ENCODE results near the gene PCDHA4.
"Not testable (repeated sequence)": the region's sequence is repeated elsewhere in the genome, so short reads cannot be mapped to it uniquely, and the experiment has no call there.

Gene PCDHA4

GRCh38 chr5:140821375-140822280 is 14.8 kb downstream of the PCDHA4 start, which contains the start of gene PCDHA5:
TSS of gene PCDHA5 (plus strand) at chr5:140821613.
- DNase-seq (ENCODE audit: low read depth), result no peak

GRCh38 chr5:140822281-140822629 is 15.4 kb downstream of the PCDHA4 start:
- DNase-seq (ENCODE audit: low read depth), result no peak

- not testable (repeated sequence) for DNase-seq (ENCODE audit: low read depth)
These were observed 16.1 kb downstream of the PCDHA4 start for GRCh38 chr5:140822969-140823368.

DNA sequence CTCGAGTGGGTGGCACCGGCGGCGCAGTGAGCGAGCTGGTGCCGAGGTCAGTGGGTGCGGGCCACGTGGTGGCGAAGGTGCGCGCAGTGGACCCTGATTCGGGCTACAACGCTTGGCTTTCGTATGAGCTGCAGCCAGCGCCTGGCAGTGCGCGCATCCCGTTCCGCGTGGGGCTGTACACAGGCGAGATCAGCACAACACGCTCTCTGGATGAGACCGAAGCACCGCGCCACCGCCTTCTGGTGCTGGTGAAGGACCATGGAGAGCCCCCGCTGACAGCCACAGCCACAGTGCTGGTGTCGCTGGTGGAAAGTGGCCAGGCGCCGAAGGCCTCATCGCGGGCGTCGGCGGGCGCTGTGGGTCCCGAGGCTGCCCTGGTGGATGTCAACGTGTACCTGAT is 16.6 kb downstream of the PCDHA4 start:
- DNase-seq (ENCODE audit: low read depth), result no peak

DNA sequence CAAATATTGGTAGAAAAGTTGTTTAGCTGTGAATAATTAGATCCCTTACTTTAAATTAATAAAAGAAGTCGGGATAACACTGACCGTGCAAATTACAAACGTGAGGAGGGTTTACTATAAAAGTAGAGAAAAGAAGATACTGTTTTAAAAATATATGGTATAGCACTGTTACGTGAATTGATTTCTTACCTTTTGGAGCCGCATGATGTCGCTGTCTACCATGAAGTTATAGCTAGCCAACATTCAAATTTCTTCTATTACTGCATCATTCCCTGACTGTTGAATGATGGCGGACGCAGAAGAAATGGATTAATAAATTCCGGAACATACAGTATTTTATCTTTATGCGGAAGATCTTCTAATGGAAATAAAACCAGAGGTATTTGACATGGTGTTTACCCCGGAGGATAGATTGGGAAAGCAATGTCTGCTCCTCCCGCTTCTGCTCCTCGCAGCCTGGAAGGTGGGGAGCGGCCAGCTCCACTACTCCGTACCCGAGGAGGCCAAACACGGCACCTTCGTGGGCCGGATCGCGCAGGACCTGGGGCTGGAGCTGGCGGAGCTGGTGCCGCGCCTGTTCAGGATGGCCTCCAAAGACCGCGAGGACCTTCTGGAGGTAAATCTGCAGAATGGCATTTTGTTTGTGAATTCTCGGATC is 21.0 kb downstream of the PCDHA4 start, which contains the start of gene PCDHA6:
TSS of gene PCDHA6 (plus strand) at position 257 of the 658 bp plus-strand sequence. CDS start at position 389, 132 bp downstream.
- no peak for DNase-seq (ENCODE audit: low read depth)

- no peak for DNase-seq (ENCODE audit: low read depth)
These were observed 21.5 kb downstream of the PCDHA4 start for GRCh38 chr5:140828362-140828737.

DNA sequence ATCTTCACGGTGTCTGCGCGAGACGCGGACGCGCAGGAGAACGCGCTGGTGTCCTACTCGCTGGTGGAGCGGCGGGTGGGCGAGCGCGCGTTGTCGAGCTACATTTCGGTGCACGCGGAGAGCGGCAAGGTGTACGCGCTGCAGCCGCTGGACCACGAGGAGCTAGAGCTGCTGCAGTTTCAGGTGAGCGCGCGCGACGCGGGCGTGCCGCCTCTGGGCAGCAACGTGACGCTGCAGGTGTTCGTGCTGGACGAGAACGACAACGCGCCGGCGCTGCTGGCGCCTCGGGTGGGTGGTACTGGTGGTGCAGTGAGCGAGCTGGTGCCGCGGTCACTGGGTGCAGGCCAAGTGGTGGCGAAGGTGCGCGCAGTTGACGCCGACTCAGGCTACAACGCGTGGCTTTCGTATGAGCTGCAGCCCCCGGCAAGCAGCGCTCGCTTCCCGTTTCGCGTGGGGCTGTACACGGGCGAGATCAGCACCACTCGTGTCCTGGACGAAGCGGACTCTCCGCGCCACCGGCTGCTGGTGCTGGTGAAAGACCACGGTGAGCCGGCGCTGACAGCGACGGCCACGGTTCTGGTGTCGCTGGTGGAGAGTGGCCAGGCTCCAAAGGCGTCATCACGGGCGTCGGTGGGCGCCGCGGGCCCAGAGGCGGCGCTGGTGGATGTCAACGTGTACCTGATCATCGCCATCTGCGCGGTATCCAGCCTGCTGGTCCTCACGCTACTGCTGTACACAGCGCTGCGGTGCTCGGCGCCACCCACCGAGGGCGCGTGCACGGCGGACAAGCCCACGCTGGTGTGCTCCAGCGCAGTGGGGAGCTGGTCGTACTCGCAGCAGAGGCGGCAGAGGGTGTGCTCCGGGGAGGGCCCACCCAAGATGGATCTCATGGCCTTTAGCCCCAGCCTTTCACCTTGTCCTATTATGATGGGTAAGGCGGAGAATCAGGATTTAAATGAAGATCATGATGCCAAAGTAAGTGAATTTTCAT is 22.9 kb downstream of the PCDHA4 start:
- DNase-seq (ENCODE audit: low read depth), result not testable (repeated sequence)

GRCh38 chr5:140833993-140834392 is 27.1 kb downstream of the PCDHA4 start, which contains the start of gene PCDHA7:
TSS of gene PCDHA7 (plus strand) at chr5:140834269. CDS start at chr5:140834384, 115 bp downstream.
- DNase-seq (ENCODE audit: low read depth), result no peak

GRCh38 chr5:140834439-140835008 is 27.7 kb downstream of the PCDHA4 start:
- not testable (repeated sequence) for DNase-seq (ENCODE audit: low read depth)

DNA sequence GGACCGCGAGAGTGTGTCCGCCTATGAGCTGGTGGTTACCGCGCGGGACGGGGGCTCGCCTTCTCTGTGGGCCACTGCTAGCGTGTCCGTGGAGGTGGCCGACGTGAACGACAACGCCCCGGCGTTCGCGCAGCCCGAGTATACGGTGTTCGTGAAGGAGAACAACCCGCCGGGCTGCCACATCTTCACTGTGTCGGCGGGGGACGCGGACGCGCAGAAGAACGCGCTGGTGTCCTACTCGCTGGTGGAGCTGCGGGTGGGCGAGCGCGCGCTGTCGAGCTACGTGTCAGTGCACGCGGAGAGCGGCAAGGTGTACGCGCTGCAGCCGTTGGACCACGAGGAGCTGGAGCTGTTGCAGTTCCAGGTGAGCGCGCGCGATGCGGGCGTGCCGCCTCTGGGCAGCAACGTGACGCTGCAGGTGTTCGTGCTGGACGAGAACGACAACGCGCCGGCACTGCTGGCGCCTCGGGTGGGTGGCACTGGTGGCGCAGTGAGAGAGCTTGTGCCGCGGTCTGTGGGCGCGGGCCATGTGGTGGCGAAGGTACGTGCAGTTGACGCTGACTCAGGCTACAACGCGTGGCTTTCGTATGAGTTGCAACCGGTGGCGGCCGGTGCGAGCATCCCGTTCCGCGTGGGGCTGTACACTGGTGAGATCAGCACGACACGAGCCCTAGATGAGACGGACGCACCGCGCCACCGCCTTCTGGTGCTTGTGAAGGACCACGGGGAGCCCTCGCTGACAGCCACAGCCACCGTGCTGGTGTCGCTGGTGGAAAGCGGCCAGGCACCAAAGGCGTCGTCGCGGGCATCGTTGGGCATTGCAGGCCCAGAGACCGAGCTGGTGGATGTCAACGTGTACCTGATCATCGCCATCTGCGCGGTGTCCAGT is 29.0 kb downstream of the PCDHA4 start:
- no peak for DNase-seq (ENCODE audit: low read depth)

DNA sequence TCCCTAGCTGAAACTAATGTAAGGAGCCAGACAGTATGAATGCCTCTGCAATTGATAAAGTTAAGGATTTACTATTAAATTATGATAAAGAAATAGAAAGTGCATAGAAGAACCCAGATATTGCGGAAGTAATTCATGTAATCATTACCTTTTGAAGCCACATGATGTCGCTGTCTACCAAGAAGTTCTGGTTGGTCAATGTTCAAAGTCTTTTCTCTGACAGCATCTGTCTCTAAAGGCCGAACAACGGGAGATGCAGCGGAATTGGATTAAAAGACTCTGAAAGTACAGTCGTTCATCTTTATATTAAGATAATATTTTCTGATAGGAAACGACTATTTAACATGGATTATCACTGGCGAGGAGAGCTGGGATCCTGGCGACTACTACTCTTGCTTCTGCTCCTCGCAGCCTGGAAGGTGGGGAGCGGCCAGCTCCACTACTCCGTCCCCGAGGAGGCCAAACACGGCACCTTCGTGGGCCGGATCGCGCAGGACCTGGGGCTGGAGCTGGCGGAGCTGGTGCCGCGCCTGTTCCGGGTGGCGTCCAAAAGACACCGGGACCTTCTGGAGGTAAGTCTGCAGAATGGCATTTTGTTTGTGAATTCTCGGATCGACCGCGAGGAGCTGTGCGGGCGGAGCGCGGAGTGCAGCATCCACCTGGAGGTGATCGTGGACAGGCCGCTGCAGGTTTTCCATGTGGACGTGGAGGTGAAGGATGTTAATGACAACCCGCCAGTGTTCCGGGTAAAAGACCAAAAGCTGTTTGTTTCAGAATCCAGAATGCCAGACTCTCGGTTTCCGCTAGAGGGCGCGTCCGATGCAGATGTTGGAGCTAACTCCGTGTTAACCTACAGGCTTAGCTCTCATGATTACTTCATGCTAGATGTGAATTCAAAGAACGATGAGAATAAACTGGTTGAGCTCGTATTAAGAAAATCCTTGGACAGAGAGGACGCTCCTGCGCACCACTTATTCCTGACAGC is 34.4 kb downstream of the PCDHA4 start, which contains the start of gene PCDHA8:
TSS of gene PCDHA8 (plus strand) at position 210 of the 985 bp plus-strand sequence. CDS start at position 345, 135 bp downstream.
- no peak for DNase-seq (ENCODE audit: low read depth)

GRCh38 chr5:140842798-140843733 is 36.2 kb downstream of the PCDHA4 start:
- DNase-seq (ENCODE audit: low read depth), result no peak

DNA sequence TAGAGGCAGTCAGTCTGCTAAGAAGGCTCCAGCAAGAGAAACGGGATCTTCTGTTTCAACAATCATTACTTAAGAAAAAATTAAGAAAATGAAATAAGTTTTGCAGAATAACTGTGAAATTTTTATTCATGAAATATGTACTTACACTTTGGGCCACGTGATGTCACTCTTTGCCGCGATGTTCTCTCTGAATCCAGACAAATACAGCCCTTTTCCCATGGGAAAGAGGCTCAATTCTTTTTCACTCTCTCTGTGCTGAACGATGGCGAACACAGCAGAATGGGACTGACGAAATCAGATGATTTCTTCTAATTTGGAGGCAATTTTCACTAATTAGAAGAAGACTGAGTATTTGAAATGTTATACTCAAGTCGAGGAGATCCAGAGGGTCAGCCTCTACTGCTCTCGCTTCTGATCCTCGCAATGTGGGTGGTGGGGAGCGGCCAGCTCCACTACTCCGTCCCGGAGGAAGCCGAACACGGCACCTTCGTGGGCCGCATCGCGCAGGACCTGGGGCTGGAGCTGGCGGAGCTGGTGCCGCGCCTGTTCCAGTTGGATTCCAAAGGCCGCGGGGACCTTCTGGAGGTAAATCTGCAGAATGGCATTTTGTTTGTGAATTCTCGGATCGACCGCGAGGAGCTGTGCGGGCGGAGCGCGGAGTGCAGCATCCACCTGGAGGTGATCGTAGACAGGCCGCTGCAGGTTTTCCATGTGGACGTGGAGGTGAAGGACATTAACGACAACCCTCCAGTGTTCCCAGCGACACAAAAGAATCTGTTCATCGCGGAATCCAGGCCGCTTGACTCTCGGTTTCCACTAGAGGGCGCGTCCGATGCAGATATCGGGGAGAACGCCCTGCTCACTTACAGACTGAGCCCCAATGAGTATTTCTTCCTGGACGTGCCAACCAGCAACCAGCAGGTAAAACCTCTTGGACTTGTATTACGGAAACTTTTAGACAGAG is 41.6 kb downstream of the PCDHA4 start, which contains the start of gene PCDHA9:
TSS of gene PCDHA9 (plus strand) at position 244 of the 964 bp plus-strand sequence. CDS start at position 358, 114 bp downstream.
- DNase-seq (ENCODE audit: low read depth), result not testable (repeated sequence)

DNA sequence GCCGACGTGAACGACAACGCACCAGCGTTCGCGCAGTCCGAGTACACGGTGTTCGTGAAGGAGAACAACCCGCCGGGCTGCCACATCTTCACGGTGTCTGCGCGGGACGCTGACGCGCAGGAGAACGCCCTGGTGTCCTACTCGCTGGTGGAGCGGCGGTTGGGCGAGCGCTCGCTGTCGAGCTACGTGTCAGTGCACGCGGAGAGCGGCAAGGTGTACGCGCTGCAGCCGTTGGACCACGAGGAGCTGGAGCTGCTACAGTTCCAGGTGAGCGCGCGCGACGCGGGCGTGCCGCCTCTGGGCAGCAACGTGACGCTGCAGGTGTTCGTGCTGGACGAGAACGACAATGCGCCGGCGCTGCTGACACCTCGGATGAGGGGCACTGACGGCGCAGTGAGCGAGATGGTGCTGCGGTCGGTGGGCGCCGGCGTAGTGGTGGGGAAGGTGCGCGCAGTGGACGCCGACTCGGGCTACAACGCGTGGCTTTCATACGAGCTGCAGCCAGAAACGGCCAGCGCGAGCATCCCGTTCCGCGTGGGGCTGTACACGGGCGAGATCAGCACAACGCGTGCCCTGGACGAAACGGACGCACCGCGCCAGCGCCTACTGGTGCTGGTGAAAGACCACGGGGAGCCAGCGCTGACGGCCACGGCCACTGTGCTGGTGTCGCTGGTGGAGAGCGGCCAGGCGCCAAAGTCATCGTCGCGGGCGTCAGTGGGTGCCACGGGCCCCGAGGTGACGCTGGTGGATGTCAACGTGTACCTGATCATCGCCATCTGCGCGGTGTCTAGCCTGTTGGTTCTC is 43.2 kb downstream of the PCDHA4 start:
- DNase-seq (ENCODE audit: low read depth), result not testable (repeated sequence)

Measured in stimulated activated CD8-positive, alpha-beta memory T cell treated with anti-CD3 and anti-CD28 coated beads, Interleukin-7, amount 100 ng/mL, for 24 hours (primary cell).